Measurements from ENCODE around the gene TOMM40L.

TOMM40L gene

GRCh38 chr1:161225534-161226319 lies at the start of gene TOMM40L:
TSS of gene TOMM40L (plus strand) at chr1:161226060. CDS start at chr1:161226490, 430 bp downstream.
- DNase-seq, result peak; percentile 88

GRCh38 chr1:161176468-161177111 lies 49.3 kb upstream of the TOMM40L start:
- no peak for DNase-seq

GRCh38 chr1:161177112-161177935 lies 48.5 kb upstream of the TOMM40L start, which contains the start of gene B4GALT3:
TSS of gene B4GALT3 (minus strand) at chr1:161177507. CDS start at chr1:161176060, 1,447 bp downstream.
- peak; percentile 94 for DNase-seq

- DNase-seq, result no peak
These were observed 48.0 kb upstream of the TOMM40L start for GRCh38 chr1:161177936-161178244.

GRCh38 chr1:161179698-161180097 lies 46.2 kb upstream of the TOMM40L start:
- no peak for DNase-seq

- peak; percentile 41 for DNase-seq
These were observed 45.2 kb upstream of the TOMM40L start for GRCh38 chr1:161180639-161181038.

GRCh38 chr1:161182214-161182613 lies 43.6 kb upstream of the TOMM40L start:
- peak; percentile 78 for DNase-seq

GRCh38 chr1:161185282-161185682 lies 40.6 kb upstream of the TOMM40L start:
- peak; percentile 86 for DNase-seq

GRCh38 chr1:161185732-161186311 lies 40.0 kb upstream of the TOMM40L start:
- peak; percentile 29 for DNase-seq

GRCh38 chr1:161187311-161187710 lies 38.5 kb upstream of the TOMM40L start:
- DNase-seq, result peak; percentile 31

GRCh38 chr1:161188381-161188780 lies 37.5 kb upstream of the TOMM40L start:
- no peak for DNase-seq

GRCh38 chr1:161189036-161189435 lies 36.8 kb upstream of the TOMM40L start:
- no peak for DNase-seq

GRCh38 chr1:161190962-161191521 lies 34.8 kb upstream of the TOMM40L start:
- DNase-seq, result no peak

- no peak for DNase-seq
These were observed 33.9 kb upstream of the TOMM40L start for GRCh38 chr1:161191971-161192370.

- peak; percentile 78 for DNase-seq
These were observed 33.1 kb upstream of the TOMM40L start for GRCh38 chr1:161192476-161193465.

GRCh38 chr1:161193561-161194235 lies 32.2 kb upstream of the TOMM40L start:
- no peak for DNase-seq

- no peak for DNase-seq
These were observed 30.7 kb upstream of the TOMM40L start for GRCh38 chr1:161195171-161195570.

- DNase-seq, result no peak
These were observed 29.7 kb upstream of the TOMM40L start for GRCh38 chr1:161196111-161196510.

- no peak for DNase-seq
These were observed 29.1 kb upstream of the TOMM40L start for GRCh38 chr1:161196521-161197451.
